HL-60 (cell line): Measurements from ENCODE around the gene MICU2.

Source experiments
- DNase-seq, 2 experiments: peaks; one replicate each; pipeline ENCODE4 v3.0.0-alpha.2; 2010 to 2020; ENCODE audit warnings: low read depth in 1 of 2, low spot score in 1 of 2
- H3K27ac ChIP-seq: fragments of 250-450 bp; sonication (Bioruptor Pico); replicated peaks from 2 replicates; pipeline ENCODE4 v1.5.1; 2020; ENCODE audit warnings: mild to moderate bottlenecking, moderate library complexity
- H3K27me3 ChIP-seq: fragments of 250-450 bp; sonication (Bioruptor Pico); 2 replicates; pipeline ENCODE4 v1.5.1; 2021; ENCODE audit warnings: mild to moderate bottlenecking, moderate library complexity; ENCODE audit not compliant: insufficient read depth, poor library complexity, severe bottlenecking
- H3K4me3 ChIP-seq: replicated peaks from 2 replicates; pipeline ENCODE4 v1.5.1; 2011; ENCODE audit warnings: mild to moderate bottlenecking, control low read depth, low read length; ENCODE audit not compliant: insufficient read depth
- CTCF ChIP-seq: IDR thresholded peaks from one replicate; pipeline ENCODE4 v1.5.1; 2011; ENCODE audit warnings: low read length, control low read depth, inconsistent platforms; ENCODE audit not compliant: insufficient read depth
- GABPA ChIP-seq: IDR thresholded peaks from 2 replicates; pipeline ENCODE4 v1.6.1; 2012; ENCODE audit warnings: low read depth
- POLR2AphosphoS5 ChIP-seq: IDR thresholded peaks from 2 replicates; pipeline ENCODE4 v1.6.1; 2012; ENCODE audit warnings: low read depth
- REST ChIP-seq: IDR thresholded peaks from 2 replicates; pipeline ENCODE4 v1.6.1; 2012; ENCODE audit warnings: low read depth; ENCODE audit not compliant: insufficient replicate concordance
- SPI1 ChIP-seq: IDR thresholded peaks from 2 replicates; pipeline ENCODE4 v1.6.1; 2012; ENCODE audit warnings: low read depth, mild to moderate bottlenecking, borderline replicate concordance

Gene MICU2

DNA sequence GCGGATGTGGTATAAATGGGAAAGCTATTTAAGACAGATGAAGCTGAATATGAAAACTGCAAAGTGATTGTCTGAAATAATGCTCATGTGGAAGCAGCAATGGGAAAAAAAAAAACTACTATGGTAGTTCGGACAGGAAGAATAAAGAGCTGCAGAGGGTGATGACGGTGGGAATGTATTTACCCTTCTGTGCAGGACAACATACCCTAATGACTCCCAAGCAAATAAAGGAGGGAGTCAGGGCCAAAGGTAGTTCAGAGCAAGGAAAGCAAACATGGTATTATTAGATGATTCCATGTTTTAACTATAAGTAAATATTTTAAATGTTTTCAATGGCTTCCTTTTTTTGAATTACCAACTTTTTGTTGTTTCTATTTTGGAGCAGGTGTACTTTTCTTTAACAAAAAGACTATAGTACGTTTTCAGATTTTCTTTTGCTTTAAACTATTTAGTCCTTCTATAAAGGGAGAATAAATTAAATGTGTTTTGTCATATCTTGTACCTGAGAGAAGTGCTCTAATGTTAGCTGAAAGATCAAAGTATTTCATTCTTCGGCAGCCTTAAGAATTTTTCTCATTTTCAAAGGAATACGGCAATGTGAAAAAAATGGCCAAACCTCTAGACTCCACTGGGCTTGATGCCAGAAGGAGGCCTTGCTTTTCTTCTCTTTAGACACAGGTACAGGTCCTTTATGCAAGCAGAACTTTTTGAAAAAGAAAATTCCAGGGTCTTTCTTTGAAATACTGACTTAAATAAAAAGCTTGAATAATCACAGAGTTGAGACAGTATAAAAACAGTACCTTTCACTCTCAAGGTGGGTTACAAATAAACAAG, 77.0 kb downstream of the MICU2 start:
- H3K4me3 ChIP-seq, result no peak overlapping the region
- H3K27ac ChIP-seq, result no peak overlapping the region
- DNase-seq, result no peak
- no peak for TF ChIP-seq REST
- TF ChIP-seq CTCF, result no peak
- TF ChIP-seq SPI1, result no peak
- TF ChIP-seq GABPA, result no peak
- no peak for TF ChIP-seq POLR2AphosphoS5
- H3K27me3 ChIP-seq, result no peaks in the 10 kb centered on the region

DNA sequence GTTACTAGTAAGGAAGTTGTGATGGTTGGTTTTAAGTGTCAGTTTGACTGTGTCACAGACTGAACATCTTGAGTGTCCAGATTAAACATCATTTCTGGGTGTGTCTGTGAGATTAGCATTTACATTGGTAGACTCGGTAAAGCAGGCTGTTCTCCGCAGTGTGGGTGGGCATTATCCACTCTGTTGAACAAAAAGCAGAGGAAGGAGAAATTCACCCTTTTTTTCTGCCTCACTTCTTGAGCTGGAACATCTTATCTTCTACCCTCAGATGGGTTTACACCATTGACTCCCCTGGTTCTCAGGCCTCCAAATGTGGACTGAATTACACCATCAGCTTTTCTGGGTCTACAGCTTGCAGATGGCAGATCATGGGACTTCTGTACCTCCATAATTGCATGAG, 81.1 kb downstream of the MICU2 start:
- Histone ChIP-seq H3K4me3 (no peak overlapping the region), H3K27me3 (no peaks in the 10 kb centered on the region), H3K27ac (no peak overlapping the region)
- TF ChIP-seq GABPA (no peak), SPI1 (no peak)
- DNase-seq, result no peak

DNA sequence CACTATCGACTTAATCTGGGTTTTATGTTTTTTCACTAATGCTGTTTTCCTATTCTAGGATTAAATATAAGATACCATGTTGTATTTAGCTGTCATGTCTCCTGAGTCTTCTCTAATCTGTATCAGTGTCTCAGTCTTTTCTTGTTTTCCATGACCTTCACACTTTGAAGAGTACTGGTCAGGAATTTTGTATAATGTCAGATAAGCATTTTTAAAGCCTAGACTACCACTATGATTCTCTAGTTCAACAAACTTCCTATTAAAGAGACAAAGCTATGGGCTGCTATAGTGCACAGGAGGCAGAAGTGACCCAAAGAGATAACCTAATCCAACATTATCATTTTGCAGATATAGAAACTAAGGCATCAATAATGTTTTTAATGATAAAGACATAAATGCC, 81.8 kb downstream of the MICU2 start:
- Histone ChIP-seq H3K27ac (no peak overlapping the region), H3K4me3 (no peak overlapping the region), H3K27me3 (no peaks in the 10 kb centered on the region)
- TF ChIP-seq CTCF, result no peak
- TF ChIP-seq REST, result no peak
- no peak for TF ChIP-seq POLR2AphosphoS5
- no peak for TF ChIP-seq SPI1
- no peak for TF ChIP-seq GABPA
- no peak for DNase-seq

DNA sequence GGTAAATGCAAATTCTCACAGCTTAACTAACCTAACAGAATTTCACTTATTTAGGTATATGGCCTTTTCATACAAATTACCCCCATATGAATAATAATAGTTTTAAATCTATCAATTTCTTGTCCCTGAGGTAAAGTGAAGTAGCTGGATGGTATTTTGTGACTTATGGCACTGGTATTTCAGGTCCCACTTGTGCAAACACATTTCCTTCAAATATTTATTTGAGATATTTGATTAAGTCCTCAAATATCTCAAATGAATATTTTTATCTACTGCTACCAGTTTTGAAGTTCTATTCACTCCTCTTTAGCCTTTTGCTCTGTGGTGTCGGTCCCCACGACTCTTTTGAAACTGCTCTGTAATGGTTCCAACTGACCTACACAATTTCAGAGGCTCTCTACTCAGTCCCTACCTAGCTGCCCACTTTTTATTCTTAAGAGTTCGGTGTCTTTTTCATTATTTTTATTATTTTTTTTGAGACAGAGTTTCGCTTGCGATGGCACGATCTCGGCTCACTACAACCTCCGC, 85.3 kb downstream of the MICU2 start:
- Histone ChIP-seq H3K27ac (no peak overlapping the region), H3K27me3 (no peaks in the 10 kb centered on the region), H3K4me3 (no peak overlapping the region)
- no peak for DNase-seq
- TF ChIP-seq POLR2AphosphoS5, result no peak

DNA sequence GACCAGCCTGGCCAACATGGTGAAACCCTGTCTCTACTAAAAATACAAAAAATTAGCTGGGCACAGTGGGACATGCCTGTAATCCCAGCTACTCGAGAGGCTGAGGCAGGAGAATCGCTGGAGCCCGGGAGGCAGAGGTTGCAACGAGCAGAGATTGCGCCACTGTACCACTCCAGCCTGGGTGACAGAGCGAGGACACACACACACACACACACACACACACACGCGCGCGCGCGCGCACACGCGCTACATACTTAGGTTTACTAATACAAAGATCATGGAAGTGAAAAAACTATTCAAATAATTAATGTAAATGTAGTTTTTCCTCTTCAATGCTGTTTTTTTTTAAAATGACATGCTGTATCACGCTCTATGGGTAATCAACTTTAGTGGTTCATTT, 86.4 kb downstream of the MICU2 start:
- H3K27ac ChIP-seq, result no peak overlapping the region
- no peak for DNase-seq
- H3K27me3 ChIP-seq, result no peaks in the 10 kb centered on the region
- no peak overlapping the region for H3K4me3 ChIP-seq
- no peak for TF ChIP-seq POLR2AphosphoS5
- TF ChIP-seq SPI1, result no peak
- TF ChIP-seq REST, result no peak
- no peak for TF ChIP-seq CTCF
- TF ChIP-seq GABPA, result no peak
